BLaER1 (cell line): ENCODE results near the gene FAM184B.
A peak's percentile ranks its signal among the peaks of the same experiment; 100 is the strongest.

Source experiments
- H3K27ac ChIP-seq: shearing (Covaris generic); formaldehyde crosslinking; 2 replicates; pipeline ENCODE4 v1.8.1; 2022
- H3K27me3 ChIP-seq: shearing (Covaris generic); formaldehyde crosslinking; 2 replicates; pipeline ENCODE4 v1.8.1; 2022
- H3K36me3 ChIP-seq: shearing (Covaris generic); formaldehyde crosslinking; 2 replicates; pipeline ENCODE4 v1.8.1; 2022
- H3K4me1 ChIP-seq: shearing (Covaris generic); formaldehyde crosslinking; 2 replicates; pipeline ENCODE4 v1.8.1; 2022
- H3K4me2 ChIP-seq: shearing (Covaris generic); formaldehyde crosslinking; 2 replicates; pipeline ENCODE4 v1.8.1; 2022
- H3K4me3 ChIP-seq: shearing (Covaris generic); formaldehyde crosslinking; 2 replicates; pipeline ENCODE4 v1.8.1; 2022
- H3K9ac ChIP-seq: shearing (Covaris generic); formaldehyde crosslinking; 2 replicates; pipeline ENCODE4 v1.8.1; 2022
- H3K9me3 ChIP-seq: shearing (Covaris generic); formaldehyde crosslinking; 2 replicates; pipeline ENCODE4 v1.8.1; 2022
- H4K20me1 ChIP-seq: shearing (Covaris generic); formaldehyde crosslinking; 2 replicates; pipeline ENCODE4 v1.8.1; 2022
- Cebpa-rat ChIP-seq: shearing (Covaris generic); IDR thresholded peaks from 2 replicates; pipeline ENCODE4 v1.8.1; 2022

FAM184B gene

GRCh38 chr4:17809667-17810066, 28.2 kb upstream of the FAM184B start:
- TF ChIP-seq Cebpa-rat = no peak
- Histone ChIP-seq H3K27ac (peak overlapping the region; percentile 98), H4K20me1 (peaks cover 64% of the 10 kb centered on the region), H3K36me3 (peaks cover 30% of the 10 kb centered on the region), H3K4me3 (peak overlapping the region; percentile 90), H3K4me2 (peak overlapping the region; percentile 92), H3K4me1 (peaks cover 42% of the 10 kb centered on the region), H3K27me3 (no peaks in the 10 kb centered on the region), H3K9ac (peak overlapping the region; percentile 98), H3K9me3 (no peaks in the 10 kb centered on the region)

- H4K20me1 ChIP-seq = peaks cover 80% of the 10 kb centered on the region
- no peaks in the 10 kb centered on the region for H3K27me3 ChIP-seq
- H3K4me3 ChIP-seq = peak overlapping the region; percentile 90
- H3K9ac ChIP-seq = peak overlapping the region; percentile 98
- peaks cover 46% of the 10 kb centered on the region for H3K36me3 ChIP-seq
- TF ChIP-seq Cebpa-rat = no peak
- H3K4me1 ChIP-seq = peaks cover 24% of the 10 kb centered on the region
- peak overlapping the region; percentile 92 for H3K4me2 ChIP-seq
- no peaks in the 10 kb centered on the region for H3K9me3 ChIP-seq
- H3K27ac ChIP-seq = 0 out of 2 replicates have a peak overlapping the region, but pooled peaks have one; percentile 37
Observed at GRCh38 chr4:17807446-17807845, 26.0 kb upstream of the FAM184B start.

GRCh38 chr4:17805580-17806155, 24.2 kb upstream of the FAM184B start:
- TF ChIP-seq Cebpa-rat = no peak
- Histone ChIP-seq H3K9ac (no peak overlapping the region), H3K9me3 (no peaks in the 10 kb centered on the region), H3K4me2 (no peak overlapping the region), H3K27me3 (no peaks in the 10 kb centered on the region), H3K36me3 (peaks cover 64% of the 10 kb centered on the region), H3K4me1 (peaks cover 18% of the 10 kb centered on the region), H4K20me1 (peaks cover 97% of the 10 kb centered on the region), H3K27ac (no peak overlapping the region), H3K4me3 (no peak overlapping the region)

DNA sequence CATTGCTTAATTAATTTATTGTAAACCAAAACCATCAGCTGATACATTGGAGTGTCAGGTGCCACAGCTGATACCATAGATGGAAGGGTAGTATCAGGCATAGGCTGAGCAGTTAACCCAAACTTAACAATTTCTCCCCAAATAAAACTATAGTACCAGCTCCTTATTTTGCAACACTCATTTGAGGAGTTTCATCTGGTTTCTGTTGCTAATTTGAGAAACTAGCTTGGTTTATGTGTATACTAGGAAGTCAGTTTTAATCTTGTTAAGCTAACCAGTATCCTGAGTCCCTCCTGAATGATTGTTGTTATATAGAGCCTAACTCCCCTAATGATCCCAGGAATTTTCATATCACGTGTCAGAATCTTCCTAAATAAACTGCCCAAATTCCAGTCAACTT, 16.4 kb upstream of the FAM184B start:
- Histone ChIP-seq H3K4me3 (no peak overlapping the region), H3K9ac (no peak overlapping the region), H3K36me3 (peaks cover 94% of the 10 kb centered on the region), H3K27me3 (no peaks in the 10 kb centered on the region), H3K4me1 (no peaks in the 10 kb centered on the region), H3K27ac (no peak overlapping the region), H3K9me3 (no peaks in the 10 kb centered on the region), H4K20me1 (peaks cover 48% of the 10 kb centered on the region), H3K4me2 (no peak overlapping the region)
- TF ChIP-seq Cebpa-rat = no peak

GRCh38 chr4:17794730-17795129, 13.3 kb upstream of the FAM184B start:
- no peak overlapping the region for H3K4me2 ChIP-seq

GRCh38 chr4:17788956-17789355, 7.5 kb upstream of the FAM184B start:
- Histone ChIP-seq H3K27ac (no peak overlapping the region), H3K9me3 (peaks cover 8% of the 10 kb centered on the region; the same call in 1 of the 2 replicates), H3K4me1 (peaks cover 18% of the 10 kb centered on the region), H4K20me1 (no peaks in the 10 kb centered on the region), H3K9ac (no peak overlapping the region), H3K27me3 (no peaks in the 10 kb centered on the region), H3K4me3 (no peak overlapping the region), H3K36me3 (peaks cover 32% of the 10 kb centered on the region), H3K4me2 (no peak overlapping the region)
- TF ChIP-seq Cebpa-rat = no peak

More at GRCh38 chr4:17794730-17795129, 13.3 kb upstream of the FAM184B start:
- no peak for TF ChIP-seq Cebpa-rat
- H3K9ac ChIP-seq = no peak overlapping the region
- peaks cover 83% of the 10 kb centered on the region for H3K36me3 ChIP-seq
- no peak overlapping the region for H3K27ac ChIP-seq
- no peaks in the 10 kb centered on the region for H3K4me1 ChIP-seq
- no peak overlapping the region for H3K4me3 ChIP-seq
- no peaks in the 10 kb centered on the region for H3K27me3 ChIP-seq
- peaks cover 19% of the 10 kb centered on the region; the same call in 1 of the 2 replicates for H4K20me1 ChIP-seq
- H3K9me3 ChIP-seq = peaks cover 8% of the 10 kb centered on the region; the same call in 1 of the 2 replicates

DNA sequence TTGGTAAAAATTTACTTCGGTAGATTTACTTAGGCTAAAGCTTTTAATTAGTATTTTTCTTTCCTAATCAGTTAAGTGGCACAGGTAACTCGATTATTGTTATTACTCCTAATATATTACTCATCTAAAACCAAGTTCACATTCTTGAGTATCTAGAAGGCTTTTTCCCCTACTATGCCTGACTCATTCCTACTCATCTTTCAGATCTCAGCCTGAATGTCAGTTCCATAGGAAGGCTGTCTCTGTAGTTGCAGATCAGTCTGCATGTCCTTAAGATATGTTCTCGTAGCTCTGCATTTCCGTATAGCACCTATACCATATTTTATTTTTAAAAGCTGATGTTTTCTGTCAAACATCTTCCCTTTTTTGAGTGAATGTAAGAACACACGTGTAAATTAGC, 5.9 kb upstream of the FAM184B start:
- no peak overlapping the region for H3K4me3 ChIP-seq
- no peaks in the 10 kb centered on the region for H3K27me3 ChIP-seq
- no peak overlapping the region for H3K9ac ChIP-seq
- peaks cover 20% of the 10 kb centered on the region for H3K36me3 ChIP-seq
- H3K4me1 ChIP-seq = peaks cover 18% of the 10 kb centered on the region
- no peak for TF ChIP-seq Cebpa-rat
- H3K4me2 ChIP-seq = peak overlapping the region; percentile 25
- H3K9me3 ChIP-seq = peaks cover 8% of the 10 kb centered on the region; the same call in 1 of the 2 replicates
- H4K20me1 ChIP-seq = no peaks in the 10 kb centered on the region
- no peak overlapping the region for H3K27ac ChIP-seq

GRCh38 chr4:17786567-17786966, 5.1 kb upstream of the FAM184B start:
- Histone ChIP-seq H3K9ac (no peak overlapping the region), H3K4me2 (peak overlapping the region; percentile 25), H3K9me3 (peaks cover 8% of the 10 kb centered on the region), H4K20me1 (no peaks in the 10 kb centered on the region), H3K36me3 (peaks cover 13% of the 10 kb centered on the region), H3K27me3 (no peaks in the 10 kb centered on the region), H3K4me3 (no peak overlapping the region), H3K4me1 (peaks cover 18% of the 10 kb centered on the region), H3K27ac (no peak overlapping the region)
- no peak for TF ChIP-seq Cebpa-rat

GRCh38 chr4:17785858-17786257, 4.4 kb upstream of the FAM184B start:
- Histone ChIP-seq H3K9ac (no peak overlapping the region), H3K4me1 (peaks cover 18% of the 10 kb centered on the region), H4K20me1 (no peaks in the 10 kb centered on the region), H3K9me3 (peaks cover 14% of the 10 kb centered on the region), H3K36me3 (peaks cover 9% of the 10 kb centered on the region; the same call in 1 of the 2 replicates), H3K4me3 (no peak overlapping the region), H3K4me2 (no peak overlapping the region), H3K27me3 (no peaks in the 10 kb centered on the region), H3K27ac (no peak overlapping the region)
- TF ChIP-seq Cebpa-rat = no peak

DNA sequence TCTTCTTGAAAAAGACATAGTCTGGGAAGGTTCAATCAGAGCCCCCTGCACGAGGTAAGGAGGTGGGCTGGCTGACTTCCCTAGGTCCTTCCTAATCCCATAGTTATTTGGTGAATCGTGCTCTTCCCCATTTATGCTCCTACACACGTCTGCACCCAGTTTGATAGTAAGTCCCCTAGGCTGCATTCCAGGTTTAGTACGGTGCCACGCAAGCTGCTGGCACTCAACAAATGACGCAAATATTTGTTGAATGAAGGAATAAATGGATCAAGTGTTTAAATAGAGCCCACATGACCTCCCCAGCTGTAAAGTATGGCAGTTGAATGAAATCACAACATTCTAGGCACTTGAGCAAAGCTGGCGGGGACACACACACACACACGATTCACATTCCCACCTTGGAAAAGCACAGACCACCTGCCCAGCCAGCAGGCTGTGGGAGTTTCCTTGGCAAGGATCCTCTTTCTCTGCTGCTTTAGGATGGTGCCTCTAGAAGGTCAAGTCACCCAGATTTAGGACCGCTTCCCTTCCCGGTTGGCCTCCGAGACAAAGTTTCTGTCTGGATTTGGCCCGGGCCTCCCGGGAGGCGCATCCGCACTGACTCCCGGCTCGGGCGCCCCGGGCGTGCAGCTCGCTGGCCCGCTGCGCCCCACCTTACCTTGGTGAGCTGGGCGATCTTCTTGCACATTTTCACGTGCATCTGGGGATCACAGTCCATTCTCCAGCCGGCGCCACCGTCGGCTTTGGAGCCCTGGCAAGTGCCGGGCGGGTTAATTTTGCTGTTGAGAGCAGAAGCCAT, 721 bp downstream of the FAM184B start:
- Histone ChIP-seq H3K4me1 (no peaks in the 10 kb centered on the region), H3K4me2 (no peak overlapping the region), H4K20me1 (no peaks in the 10 kb centered on the region), H3K27me3 (no peaks in the 10 kb centered on the region), H3K4me3 (no peak overlapping the region), H3K36me3 (no peaks in the 10 kb centered on the region), H3K9me3 (peaks cover 14% of the 10 kb centered on the region), H3K27ac (no peak overlapping the region), H3K9ac (no peak overlapping the region)
- no peak for TF ChIP-seq Cebpa-rat
